ENCODE measurements around the gene SEMA3A.

DNA sequence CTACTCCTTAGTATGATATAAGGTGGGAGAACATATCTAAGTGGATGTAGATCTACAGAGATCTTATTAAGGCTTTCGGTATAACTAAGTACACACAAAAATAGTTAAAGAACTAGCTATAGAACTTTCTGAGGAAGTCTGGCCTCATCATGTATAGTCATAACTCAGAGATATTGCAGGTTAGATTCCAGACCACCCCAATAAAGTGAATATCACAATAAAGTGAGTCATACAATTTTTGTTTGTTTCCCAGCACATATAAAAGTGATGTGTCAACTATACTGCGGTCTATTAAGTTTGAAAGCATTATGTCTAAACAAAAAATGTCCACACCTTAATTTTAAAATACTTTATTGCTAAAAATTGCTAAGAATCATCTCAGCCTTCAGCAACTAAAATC, 24.7 kb upstream of the SEMA3A start:
- TF ChIP-seq CTCF (IDR thresholded peaks at IDR 0.05) (no peak), POLR2A (IDR thresholded peaks at IDR 0.05; ENCODE audit: low read depth) (no peak), EP300 (IDR thresholded peaks at IDR 0.05) (no peak), POLR2AphosphoS5 (IDR thresholded peaks at IDR 0.05) (no peak)
